IMR-90 (cell line): ENCODE results near the gene ISCU. TPM values are rescaled to one million over a fixed set of nuclear protein-coding genes. Genes with fewer than 3 reads are reported as not detected.

ENCODE experiments used
- ATAC-seq: fragments of 200-7000 bp; cut with Tn5 transposase; 2 replicates; pipeline ENCODE4 v1.9.1; 2020; ENCODE audit warnings: low read depth, mild to moderate bottlenecking, moderate library complexity
- BruUV-seq: library from RNA; stranded (reverse); fragments of 400-500 nt; replicated peaks from 2 replicates; lab custom pipeline; 2021; lab: Mats Ljungman, UMichigan
- CTCF ChIA-PET: fragments of 300-600 bp; formaldehyde crosslinking; extraction: SDS; loops from one replicate; lab custom pipeline; 2021; ENCODE audit warnings: antibody characterized with exemption; lab: Yijun Ruan, JAX
- POLR2A ChIA-PET: fragments of 300-600 bp; sonication (Branson Sonifier 250); formaldehyde crosslinking; loops from one replicate; lab custom pipeline; 2022; ENCODE audit warnings: antibody characterized with exemption; ENCODE audit not compliant: unreplicated experiment; lab: Charles Lee
- DNase-seq: peaks from one replicate; pipeline ENCODE4 v3.0.0; 2013
- H2AFZ ChIP-seq: replicated peaks from 2 replicates; pipeline ENCODE3; 2013; ENCODE audit warnings: low read length, mild to moderate bottlenecking; ENCODE audit not compliant: poor library complexity
- H2AK5ac ChIP-seq: 2 replicates; pipeline ENCODE4 v1.6.1; 2013; ENCODE audit warnings: low read depth, low read length, inconsistent platforms
- H2AK9ac ChIP-seq: replicated peaks from 2 replicates; pipeline ENCODE3; 2013; ENCODE audit warnings: mild to moderate bottlenecking, low read depth, low read length, moderate library complexity; ENCODE audit not compliant: poor library complexity
- H2BK120ac ChIP-seq: 2 replicates; pipeline ENCODE4 v1.6.1; 2013; ENCODE audit warnings: low read depth, low read length, inconsistent platforms
- H2BK15ac ChIP-seq: 3 replicates; pipeline ENCODE4 v1.6.1; 2013; ENCODE audit warnings: low read depth, low read length, inconsistent platforms
- H2BK20ac ChIP-seq: 2 replicates; pipeline ENCODE4 v1.6.1; 2013; ENCODE audit warnings: low read depth, mild to moderate bottlenecking, inconsistent platforms, low read length, moderate library complexity
- H2BK5ac ChIP-seq: 2 replicates; pipeline ENCODE4 v1.6.1; 2013; ENCODE audit warnings: mild to moderate bottlenecking, low read depth, low read length, inconsistent platforms; ENCODE audit not compliant: poor library complexity, severe bottlenecking
- H3K14ac ChIP-seq: replicated peaks from 2 replicates; pipeline ENCODE4 v1.6.1; 2013; ENCODE audit warnings: low read depth, low read length, inconsistent platforms
- H3K18ac ChIP-seq: 2 replicates; pipeline ENCODE4 v1.6.1; 2013; ENCODE audit warnings: low read depth, low read length, control low read depth
- H3K23ac ChIP-seq: 2 replicates; pipeline ENCODE4 v1.6.1; 2013; ENCODE audit warnings: low read depth, low read length, inconsistent platforms
- H3K27ac ChIP-seq: 2 replicates; pipeline ENCODE4 v1.5.1; 2013; ENCODE audit warnings: mild to moderate bottlenecking, control low read depth, low read length; ENCODE audit not compliant: insufficient read depth
- H3K27me3 ChIP-seq: 2 replicates; pipeline ENCODE4 v1.6.1; 2013; ENCODE audit warnings: low read length; ENCODE audit not compliant: control insufficient read depth, insufficient read depth
- H3K36me3 ChIP-seq: 2 replicates; pipeline ENCODE4 v1.6.1; 2013; ENCODE audit warnings: low read length, mixed read lengths; ENCODE audit not compliant: control insufficient read depth, insufficient read depth
- H3K4ac ChIP-seq: 2 replicates; pipeline ENCODE4 v1.6.1; 2013; ENCODE audit warnings: low read depth, low read length, inconsistent platforms
- H3K4me1 ChIP-seq: 2 replicates; pipeline ENCODE4 v1.6.1; 2013; ENCODE audit warnings: low read length, mixed read lengths; ENCODE audit not compliant: control insufficient read depth, insufficient read depth
- H3K4me2 ChIP-seq: 2 replicates; pipeline ENCODE4 v1.6.1; 2013; ENCODE audit warnings: low read depth, mild to moderate bottlenecking, control low read depth, low read length, moderate library complexity
- H3K4me3 ChIP-seq: 2 replicates; pipeline ENCODE4 v1.5.1; 2013; ENCODE audit warnings: low read depth, mild to moderate bottlenecking, control low read depth, low read length, moderate library complexity; ENCODE audit not compliant: insufficient read depth
- H3K56ac ChIP-seq: 2 replicates; pipeline ENCODE4 v1.6.1; 2013; ENCODE audit warnings: low read length, inconsistent platforms; ENCODE audit not compliant: insufficient read depth; ENCODE audit errors: extremely low read depth
- H3K79me1 ChIP-seq, 2 experiments: 2 replicates each; pipeline ENCODE4 v1.6.1; 2013; ENCODE audit warnings: low read length in 2 of 2, inconsistent platforms in 1 of 2, low read depth in 1 of 2
- H3K9ac ChIP-seq: 2 replicates; pipeline ENCODE4 v1.6.1; 2013; ENCODE audit warnings: low read depth, low read length, control low read depth
- H3K9me1 ChIP-seq: 2 replicates; pipeline ENCODE4 v1.6.1; 2013; ENCODE audit warnings: low read length, inconsistent platforms; ENCODE audit not compliant: insufficient read depth
- H3K9me3 ChIP-seq: 2 replicates; pipeline ENCODE4 v1.6.1; 2013; ENCODE audit warnings: low read length; ENCODE audit not compliant: control insufficient read depth, insufficient read depth
- H4K20me1 ChIP-seq: 2 replicates; pipeline ENCODE4 v1.6.1; 2013; ENCODE audit warnings: low read length, inconsistent platforms; ENCODE audit not compliant: insufficient read depth
- H4K5ac ChIP-seq: 2 replicates; pipeline ENCODE4 v1.6.1; 2013; ENCODE audit warnings: mild to moderate bottlenecking, low read depth, low read length, control low read depth
- H4K8ac ChIP-seq, 2 experiments: 2 replicates each; pipeline ENCODE4 v1.6.1; 2013; ENCODE audit warnings: low read depth in 2 of 2, low read length in 2 of 2, control low read depth in 1 of 2, inconsistent platforms in 1 of 2
- H4K91ac ChIP-seq: 2 replicates; pipeline ENCODE4 v1.6.1; 2013; ENCODE audit warnings: low read depth, low read length, inconsistent platforms; ENCODE audit not compliant: insufficient read depth
- BHLHE40 ChIP-seq: fragments of 150-350 bp; IDR thresholded peaks from 2 replicates; pipeline ENCODE4 v1.6.1; 2016; ENCODE audit warnings: mild to moderate bottlenecking, low read depth, low read length
- CEBPB ChIP-seq: IDR thresholded peaks from 2 replicates; pipeline ENCODE4 v1.6.1; 2012; ENCODE audit warnings: low read depth, low read length, improper control_type of control experiment
- CHD1 ChIP-seq: IDR thresholded peaks from 2 replicates; pipeline ENCODE4 v1.6.1; 2012; ENCODE audit warnings: low read depth, low read length, improper control_type of control experiment
- FOS ChIP-seq: fragments of 150-350 bp; IDR thresholded peaks from 2 replicates; pipeline ENCODE4 v1.6.1; 2016; ENCODE audit warnings: low read depth, low read length
- MAFK ChIP-seq: IDR thresholded peaks from 2 replicates; pipeline ENCODE4 v1.6.1; 2012; ENCODE audit warnings: low read depth, low read length, improper control_type of control experiment
- MAZ ChIP-seq: IDR thresholded peaks from 2 replicates; pipeline ENCODE4 v1.6.1; 2012; ENCODE audit warnings: low read depth, mild to moderate bottlenecking, low read length, improper control_type of control experiment, moderate library complexity, borderline replicate concordance
- MXI1 ChIP-seq: IDR thresholded peaks from 2 replicates; pipeline ENCODE4 v1.6.1; 2012; ENCODE audit warnings: low read depth, mild to moderate bottlenecking, low read length, moderate library complexity, borderline replicate concordance
- NFE2L2 ChIP-seq: fragments of 150-350 bp; IDR thresholded peaks from 2 replicates; pipeline ENCODE4 v1.6.1; 2016; ENCODE audit warnings: low read depth, mild to moderate bottlenecking, low read length
- POLR2A ChIP-seq: IDR thresholded peaks from 2 replicates; pipeline ENCODE4 v1.6.1; 2012; ENCODE audit warnings: mild to moderate bottlenecking, low read depth, low read length
- RAD21 ChIP-seq: IDR thresholded peaks from 2 replicates; pipeline ENCODE4 v1.6.1; 2012; ENCODE audit warnings: low read length, improper control_type of control experiment
- RCOR1 ChIP-seq: IDR thresholded peaks from 2 replicates; pipeline ENCODE4 v1.6.1; 2012; ENCODE audit warnings: mild to moderate bottlenecking, low read length, improper control_type of control experiment; ENCODE audit not compliant: insufficient replicate concordance
- RFX5 ChIP-seq: IDR thresholded peaks from 2 replicates; pipeline ENCODE4 v1.8.0; 2012; ENCODE audit warnings: low read depth, mild to moderate bottlenecking, low read length, moderate library complexity
- SMC3 ChIP-seq: fragments of 150-350 bp; IDR thresholded peaks from 2 replicates; pipeline ENCODE4 v1.6.1; 2016; ENCODE audit warnings: low read depth, mild to moderate bottlenecking, antibody characterized with exemption, low read length, moderate library complexity
- WGBS, 2 experiments: methylation state at CpG; one replicate each; pipeline versions ENCODE4 v1.1.5 to v1.1.7; 2013; ENCODE audit warnings: missing lambda C conversion rate in 2 of 2; ENCODE audit not compliant: insufficient read length in 1 of 2; ENCODE audit errors: extremely low coverage in 2 of 2; 5-methylcytosine and 5-hydroxymethylcytosine counted together
- dilution Hi-C: fragments of 300-500 bp; cut with HindIII; formaldehyde crosslinking; loops from one replicate; pipeline ENCODE4 v1.14.3; 2018; ENCODE audit warnings: low sequenced_read_pairs; ENCODE audit not compliant: unreplicated experiment
- in situ Hi-C: fragments of 300-500 bp; cut with MboI; formaldehyde crosslinking; loops from 3 replicates; pipeline ENCODE4 v1.14.3; 2019; ENCODE audit warnings: low sequenced_read_pairs, inconsistent platforms, mixed read lengths
- intact Hi-C: fragments of 100-400 bp; cut with micrococcal nuclease; formaldehyde crosslinking; loops from 2 replicates; pipeline ENCODE4 v1.10.0; 2022
- polyA plus RNA-seq, 3 experiments: library from polyadenylated mRNA; depleted of rRNA; stranded (reverse); fragments of >200 nt; gene quantifications; 2 replicates each; pipeline ENCODE4 v1.2.3, GENCODE V29; 2012; ENCODE audit warnings: low replicate concordance in 1 of 3
- total RNA-seq: library from RNA; depleted of rRNA; stranded (reverse); fragments of >200 nt; gene quantifications from 2 replicates; pipeline ENCODE4 v1.2.3, GENCODE V29; 2012
- TF ChIP-seq, protein P1 (sequence below): fragments of 150-350 bp; IDR thresholded peaks from 2 replicates; pipeline ENCODE4 v1.6.1; 2016; ENCODE audit warnings: low read depth, mild to moderate bottlenecking, low read length, moderate library complexity, borderline replicate concordance
- TF ChIP-seq, protein P2 (sequence below): conservative IDR thresholded peaks from 2 replicates; pipeline ENCODE4 v1.5.1; 2012; ENCODE audit warnings: mild to moderate bottlenecking, low read depth, low read length, improper control_type of control experiment
- TF ChIP-seq, protein P3 (sequence below): fragments of 150-350 bp; IDR thresholded peaks from 2 replicates; pipeline ENCODE4 v1.6.1; 2017; ENCODE audit warnings: mild to moderate bottlenecking, antibody characterized with exemption, low read length, low read depth

The ISCU gene
- total and polyA plus RNA-seq, 2 of the 4 experiments (the other 2 are of a cell fraction): 52.7 to 87.2 TPM

DNA sequence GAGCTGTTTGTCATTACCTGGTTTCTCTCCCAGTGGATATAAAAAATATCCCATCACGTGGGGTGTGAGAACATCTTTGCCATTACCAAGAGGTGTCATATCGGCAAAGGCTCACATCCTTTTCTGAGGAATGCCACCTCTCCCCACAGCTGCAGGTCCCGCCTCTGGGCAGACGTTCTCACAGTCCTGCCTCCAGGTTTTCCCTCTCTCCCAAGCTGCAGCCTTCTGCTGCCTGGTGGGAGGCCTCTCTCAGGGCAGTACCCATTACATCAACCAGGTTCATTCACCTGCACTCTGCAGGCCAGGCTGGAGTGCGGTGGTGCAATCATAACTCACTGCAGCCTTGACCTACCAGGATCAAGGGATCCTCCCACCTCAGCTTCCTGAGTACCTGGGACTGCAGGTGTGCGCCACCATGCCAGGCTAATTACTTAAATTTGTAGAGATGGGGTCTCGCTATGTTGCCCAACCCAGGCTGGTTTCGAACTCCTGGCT lies 50.4 kb downstream of the ISCU start:
- in situ Hi-C loops: no loop called here
- CTCF ChIA-PET: interaction anchor here (0.6 kb wide), 1 partner anchor 39 kb away, joined by 8 read pairs; no protein-coding TSS in a partner anchor

More for the DNA sequence above, 50.4 kb downstream of the ISCU start:
- H3K4me1 ChIP-seq: peaks cover 16% of the 10 kb centered on the region
- no peak overlapping the region for H3K23ac ChIP-seq
- DNase-seq (no peak), ATAC-seq (no peak)
- H4K5ac ChIP-seq: no peak overlapping the region
- no peak overlapping the region for H3K18ac ChIP-seq
- no peak overlapping the region for H3K4me3 ChIP-seq
- H3K9ac ChIP-seq: no peak overlapping the region
- intact Hi-C loops (no loop called here), dilution Hi-C loops (no loop called here)
- H3K27me3 ChIP-seq: no peaks in the 10 kb centered on the region
- no TSS peak for BruUV-seq
- WGBS, 2 experiments: 89% methylated on average over 5 of the region's 8 CpGs; no CpG with 5 or more reads in 1 of the 2 experiments
- no peak overlapping the region for H3K4me2 ChIP-seq
- H2AK5ac ChIP-seq: peak overlapping the region; percentile 28; the same call in 1 of the 2 replicates
- no peak overlapping the region for H3K14ac ChIP-seq
- H2BK5ac ChIP-seq: no peak overlapping the region
- H3K56ac ChIP-seq: no peak overlapping the region
- peak overlapping the region; percentile 23; the same call in 1 of the 2 replicates for H4K91ac ChIP-seq
- H3K36me3 ChIP-seq: no peaks in the 10 kb centered on the region
- H4K8ac ChIP-seq: no peak overlapping the region
- TF ChIP-seq MAZ (no peak), RCOR1 (no peak), NFE2L2 (no peak), BHLHE40 (no peak), CHD1 (no peak), MXI1 (no peak), SMC3 (no peak), MAFK (no peak), FOS (no peak), CEBPB (no peak), RFX5 (no peak), RAD21 (no peak), POLR2A (no peak)
- TF ChIP-seq, protein P1, sequence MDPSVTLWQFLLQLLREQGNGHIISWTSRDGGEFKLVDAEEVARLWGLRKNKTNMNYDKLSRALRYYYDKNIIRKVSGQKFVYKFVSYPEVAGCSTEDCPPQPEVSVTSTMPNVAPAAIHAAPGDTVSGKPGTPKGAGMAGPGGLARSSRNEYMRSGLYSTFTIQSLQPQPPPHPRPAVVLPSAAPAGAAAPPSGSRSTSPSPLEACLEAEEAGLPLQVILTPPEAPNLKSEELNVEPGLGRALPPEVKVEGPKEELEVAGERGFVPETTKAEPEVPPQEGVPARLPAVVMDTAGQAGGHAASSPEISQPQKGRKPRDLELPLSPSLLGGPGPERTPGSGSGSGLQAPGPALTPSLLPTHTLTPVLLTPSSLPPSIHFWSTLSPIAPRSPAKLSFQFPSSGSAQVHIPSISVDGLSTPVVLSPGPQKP: no peak
- TF ChIP-seq, protein P2, sequence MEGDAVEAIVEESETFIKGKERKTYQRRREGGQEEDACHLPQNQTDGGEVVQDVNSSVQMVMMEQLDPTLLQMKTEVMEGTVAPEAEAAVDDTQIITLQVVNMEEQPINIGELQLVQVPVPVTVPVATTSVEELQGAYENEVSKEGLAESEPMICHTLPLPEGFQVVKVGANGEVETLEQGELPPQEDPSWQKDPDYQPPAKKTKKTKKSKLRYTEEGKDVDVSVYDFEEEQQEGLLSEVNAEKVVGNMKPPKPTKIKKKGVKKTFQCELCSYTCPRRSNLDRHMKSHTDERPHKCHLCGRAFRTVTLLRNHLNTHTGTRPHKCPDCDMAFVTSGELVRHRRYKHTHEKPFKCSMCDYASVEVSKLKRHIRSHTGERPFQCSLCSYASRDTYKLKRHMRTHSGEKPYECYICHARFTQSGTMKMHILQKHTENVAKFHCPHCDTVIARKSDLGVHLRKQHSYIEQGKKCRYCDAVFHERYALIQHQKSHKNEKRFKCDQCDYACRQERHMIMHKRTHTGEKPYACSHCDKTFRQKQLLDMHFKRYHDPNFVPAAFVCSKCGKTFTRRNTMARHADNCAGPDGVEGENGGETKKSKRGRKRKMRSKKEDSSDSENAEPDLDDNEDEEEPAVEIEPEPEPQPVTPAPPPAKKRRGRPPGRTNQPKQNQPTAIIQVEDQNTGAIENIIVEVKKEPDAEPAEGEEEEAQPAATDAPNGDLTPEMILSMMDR: no peak
- TF ChIP-seq, protein P3, sequence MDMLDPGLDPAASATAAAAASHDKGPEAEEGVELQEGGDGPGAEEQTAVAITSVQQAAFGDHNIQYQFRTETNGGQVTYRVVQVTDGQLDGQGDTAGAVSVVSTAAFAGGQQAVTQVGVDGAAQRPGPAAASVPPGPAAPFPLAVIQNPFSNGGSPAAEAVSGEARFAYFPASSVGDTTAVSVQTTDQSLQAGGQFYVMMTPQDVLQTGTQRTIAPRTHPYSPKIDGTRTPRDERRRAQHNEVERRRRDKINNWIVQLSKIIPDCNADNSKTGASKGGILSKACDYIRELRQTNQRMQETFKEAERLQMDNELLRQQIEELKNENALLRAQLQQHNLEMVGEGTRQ: no peak
- 0 out of 2 replicates have a peak overlapping the region, but pooled peaks have one; percentile 32 for H3K4ac ChIP-seq
- H3K27ac ChIP-seq: no peak overlapping the region
- H2BK15ac ChIP-seq: no peak overlapping the region
- H3K9me3 ChIP-seq: peaks cover 3% of the 10 kb centered on the region; the same call in 1 of the 2 replicates
- H4K20me1 ChIP-seq: no peaks in the 10 kb centered on the region
- no peak overlapping the region for H2AK9ac ChIP-seq
- H2BK120ac ChIP-seq: peak overlapping the region; percentile 42
- H3K79me1 ChIP-seq: peaks cover 0 to 5% of the 10 kb centered on the region in 2 experiments; a peak in 1 of 4 replicates
- POLR2A ChIA-PET: no interaction called here
- no peak overlapping the region for H2AFZ ChIP-seq
- H2BK20ac ChIP-seq: peak overlapping the region; percentile 52
- peaks cover 6% of the 10 kb centered on the region; the same call in 1 of the 2 replicates for H3K9me1 ChIP-seq
